ENCODE measurements around the gene ZNF14.
A peak's percentile ranks its signal among the peaks of the same experiment; 100 is the strongest.
"Not testable (repeated sequence)": the region's sequence is repeated elsewhere in the genome, so short reads cannot be mapped to it uniquely, and the experiment has no call there.

The ZNF14 gene

DNA sequence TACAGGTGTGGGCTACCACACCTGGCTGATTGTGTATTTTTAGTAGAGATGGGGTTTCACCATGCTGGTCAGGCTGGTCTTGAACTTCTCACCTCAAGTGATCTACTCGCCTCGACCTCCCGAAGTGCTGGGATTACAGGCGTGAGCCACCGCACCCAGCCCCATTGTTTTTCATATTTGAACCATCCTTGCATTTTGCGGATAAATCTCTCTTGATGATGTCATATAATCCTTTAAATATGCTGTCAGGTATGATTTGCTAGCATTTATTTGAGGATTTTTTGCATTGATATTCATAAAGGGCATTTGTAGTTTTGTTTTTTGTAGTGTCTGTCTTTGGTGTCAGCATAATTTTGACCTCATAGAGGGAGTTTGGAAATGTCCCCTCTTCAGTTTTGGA is 58.6 kb downstream of the ZNF14 start:
- Histone ChIP-seq H3K9me3 (ENCODE audit: control insufficient read depth, insufficient read depth, low read length) (peaks cover 31% of the 10 kb centered on the region; the same call in 1 of the 2 replicates), H3K27ac (ENCODE audit: low read depth, low read length) (no peak overlapping the region), H3K27me3 (ENCODE audit: control insufficient read depth, low read length) (no peaks in the 10 kb centered on the region), H3K79me2 (ENCODE audit: control insufficient read depth, low read length) (peaks cover 90% of the 10 kb centered on the region), H3K9me2 (replicated peaks; ENCODE audit: control insufficient read depth, low read length) (no peaks in the 10 kb centered on the region), H3F3A (ENCODE audit: control insufficient read depth, insufficient read depth) (no peaks in the 10 kb centered on the region), H4K20me1 (ENCODE audit: control insufficient read depth, insufficient read depth, low read depth, low read length) (no peaks in the 10 kb centered on the region), H3K4me2 (ENCODE audit: low read length) (no peak overlapping the region), H3K36me3 (ENCODE audit: control insufficient read depth, low read length) (peaks cover 96% of the 10 kb centered on the region), H3K4me1 (ENCODE audit: control insufficient read depth, low read length) (peaks cover 14% of the 10 kb centered on the region), H3K4me3 (ENCODE audit: low read length) (no peak overlapping the region; the same call in 1 of the 2 replicates)
- TF ChIP-seq EZH2phosphoT487 (IDR thresholded peaks at IDR 0.05; ENCODE audit: borderline replicate concordance, low read length), result no peak

DNA sequence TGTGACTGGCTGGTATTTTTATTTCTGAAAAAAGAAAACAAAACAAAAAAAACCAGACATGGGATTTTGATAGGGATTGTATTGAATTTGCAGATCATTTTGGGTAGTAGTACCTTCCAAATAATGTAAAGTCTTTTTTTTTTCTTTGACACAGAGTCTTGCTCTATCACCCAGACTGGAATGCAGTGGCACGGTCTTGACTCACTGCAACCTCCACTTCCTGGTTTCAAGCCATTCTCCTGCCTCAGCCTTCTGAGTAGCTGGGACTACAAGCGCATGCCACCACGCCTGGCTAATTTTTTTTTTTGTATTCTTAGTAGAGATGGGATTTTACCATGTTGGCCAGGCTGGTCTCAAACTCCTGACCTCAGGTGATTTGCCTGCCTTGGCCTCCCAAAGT is 60.1 kb downstream of the ZNF14 start:
- no peak overlapping the region for H3K4me2 ChIP-seq (ENCODE audit: low read length)
- no peak overlapping the region for H3K27ac ChIP-seq (ENCODE audit: low read depth, low read length)
- peaks cover 2% of the 10 kb centered on the region for H3F3A ChIP-seq (ENCODE audit: control insufficient read depth, insufficient read depth)
- no peaks in the 10 kb centered on the region for H3K27me3 ChIP-seq (ENCODE audit: control insufficient read depth, low read length)
- H4K20me1 ChIP-seq (ENCODE audit: control insufficient read depth, insufficient read depth, low read depth, low read length), result no peaks in the 10 kb centered on the region
- peaks cover 30% of the 10 kb centered on the region; the same call in 1 of the 2 replicates for H3K9me3 ChIP-seq (ENCODE audit: control insufficient read depth, insufficient read depth, low read length)
- peaks cover 91% of the 10 kb centered on the region for H3K79me2 ChIP-seq (ENCODE audit: control insufficient read depth, low read length)
- H3K36me3 ChIP-seq (ENCODE audit: control insufficient read depth, low read length), result peaks cover 87% of the 10 kb centered on the region
- H3K9me2 ChIP-seq (replicated peaks; ENCODE audit: control insufficient read depth, low read length), result no peaks in the 10 kb centered on the region
- H3K4me1 ChIP-seq (ENCODE audit: control insufficient read depth, low read length), result peaks cover 16% of the 10 kb centered on the region
- TF ChIP-seq, protein P1, sequence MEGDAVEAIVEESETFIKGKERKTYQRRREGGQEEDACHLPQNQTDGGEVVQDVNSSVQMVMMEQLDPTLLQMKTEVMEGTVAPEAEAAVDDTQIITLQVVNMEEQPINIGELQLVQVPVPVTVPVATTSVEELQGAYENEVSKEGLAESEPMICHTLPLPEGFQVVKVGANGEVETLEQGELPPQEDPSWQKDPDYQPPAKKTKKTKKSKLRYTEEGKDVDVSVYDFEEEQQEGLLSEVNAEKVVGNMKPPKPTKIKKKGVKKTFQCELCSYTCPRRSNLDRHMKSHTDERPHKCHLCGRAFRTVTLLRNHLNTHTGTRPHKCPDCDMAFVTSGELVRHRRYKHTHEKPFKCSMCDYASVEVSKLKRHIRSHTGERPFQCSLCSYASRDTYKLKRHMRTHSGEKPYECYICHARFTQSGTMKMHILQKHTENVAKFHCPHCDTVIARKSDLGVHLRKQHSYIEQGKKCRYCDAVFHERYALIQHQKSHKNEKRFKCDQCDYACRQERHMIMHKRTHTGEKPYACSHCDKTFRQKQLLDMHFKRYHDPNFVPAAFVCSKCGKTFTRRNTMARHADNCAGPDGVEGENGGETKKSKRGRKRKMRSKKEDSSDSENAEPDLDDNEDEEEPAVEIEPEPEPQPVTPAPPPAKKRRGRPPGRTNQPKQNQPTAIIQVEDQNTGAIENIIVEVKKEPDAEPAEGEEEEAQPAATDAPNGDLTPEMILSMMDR (IDR thresholded peaks at IDR 0.05; ENCODE audit: low read depth, low read length, poor library complexity, severe bottlenecking), result no peak
- TF ChIP-seq EZH2phosphoT487 (IDR thresholded peaks at IDR 0.05; ENCODE audit: borderline replicate concordance, low read length), result no peak
- no peak overlapping the region for H3K4me3 ChIP-seq (ENCODE audit: low read length)

DNA sequence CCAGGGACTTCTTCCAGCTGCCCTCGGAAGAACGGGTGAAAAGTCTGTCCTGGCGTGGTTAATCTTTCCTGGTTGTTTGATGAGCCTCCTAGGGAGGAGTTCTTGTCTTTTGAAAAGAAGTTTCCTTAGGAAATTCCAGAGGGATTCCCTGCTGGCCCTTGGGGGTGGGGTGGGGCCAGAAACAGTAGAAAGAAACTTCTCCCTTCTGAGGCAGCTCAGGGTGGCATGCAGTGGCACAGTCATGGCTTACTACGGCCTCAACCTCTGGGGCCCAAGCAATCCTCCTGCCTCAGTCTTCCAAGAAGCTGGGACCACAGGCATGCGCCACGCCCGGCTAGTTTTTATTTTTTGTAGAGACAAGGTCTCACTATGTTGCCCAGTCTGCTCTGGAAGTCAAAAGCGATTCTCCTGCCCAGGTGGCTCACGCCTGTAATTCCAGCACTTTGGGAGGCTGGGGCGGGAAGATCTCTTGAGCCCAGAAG is 62.8 kb downstream of the ZNF14 start:
- H3K4me2 ChIP-seq (ENCODE audit: low read length), result peak overlapping the region; percentile 74
- peak overlapping the region; percentile 91 for H3K4me3 ChIP-seq (ENCODE audit: low read length)
- peaks cover 41% of the 10 kb centered on the region for H3K4me1 ChIP-seq (ENCODE audit: control insufficient read depth, low read length)
- no peaks in the 10 kb centered on the region for H4K20me1 ChIP-seq (ENCODE audit: control insufficient read depth, insufficient read depth, low read depth, low read length)
- H3F3A ChIP-seq (ENCODE audit: control insufficient read depth, insufficient read depth), result peaks cover 12% of the 10 kb centered on the region
- peaks cover 17% of the 10 kb centered on the region; the same call in 1 of the 2 replicates for H3K9me3 ChIP-seq (ENCODE audit: control insufficient read depth, insufficient read depth, low read length)
- no peak for TF ChIP-seq EZH2phosphoT487 (IDR thresholded peaks at IDR 0.05; ENCODE audit: borderline replicate concordance, low read length)
- peak overlapping the region; percentile 96 for H3K27ac ChIP-seq (ENCODE audit: low read depth, low read length)
- peaks cover 61% of the 10 kb centered on the region for H3K36me3 ChIP-seq (ENCODE audit: control insufficient read depth, low read length)
- peaks cover 82% of the 10 kb centered on the region for H3K79me2 ChIP-seq (ENCODE audit: control insufficient read depth, low read length)
- H3K27me3 ChIP-seq (ENCODE audit: control insufficient read depth, low read length), result no peaks in the 10 kb centered on the region
- no peaks in the 10 kb centered on the region for H3K9me2 ChIP-seq (replicated peaks; ENCODE audit: control insufficient read depth, low read length)

DNA sequence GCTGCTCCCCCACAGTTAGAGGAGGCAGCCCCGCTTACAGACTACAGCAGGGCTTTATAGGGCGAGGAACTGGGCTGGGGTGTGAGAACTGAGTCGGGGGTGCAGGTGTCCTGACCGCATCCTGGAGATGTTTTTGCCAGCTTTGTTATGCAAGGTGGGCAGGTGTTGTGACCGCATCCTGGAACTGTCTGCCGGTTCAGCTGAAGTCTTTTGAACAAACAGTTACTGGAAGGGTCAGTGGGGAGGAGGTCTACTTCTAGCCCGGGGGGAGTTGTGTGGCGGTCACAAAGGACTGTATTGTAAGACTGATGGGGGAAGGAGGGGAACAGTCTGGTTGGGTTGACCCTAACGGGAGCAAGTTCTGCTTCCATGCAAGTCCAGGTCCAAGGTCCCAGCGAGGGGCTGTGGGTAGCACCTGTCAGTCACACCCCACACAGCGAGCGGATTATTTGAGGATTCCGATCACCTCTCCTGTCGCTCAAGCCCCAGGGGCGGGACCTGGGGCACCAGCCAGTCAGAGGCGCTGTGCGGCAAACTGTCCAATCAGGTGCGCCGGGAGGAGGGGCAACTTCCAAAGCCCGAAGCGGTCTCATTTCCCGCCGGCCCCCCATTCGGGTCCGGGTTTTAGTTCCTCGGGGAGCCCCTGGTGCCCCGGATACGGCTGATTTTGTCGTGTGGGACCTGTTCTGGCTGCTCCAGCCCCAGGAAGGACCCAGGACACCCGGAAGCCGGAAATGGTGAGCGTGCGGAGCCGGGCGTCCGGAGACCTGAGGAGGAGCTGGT is 64.5 kb downstream of the ZNF14 start, which contains the start of gene ZNF101:
Gene ZNF101 (plus strand): TSS at position 610 of the 783 bp plus-strand sequence. CDS start 125 bp downstream, at position 735.
- peaks cover 45% of the 10 kb centered on the region for H3K36me3 ChIP-seq (ENCODE audit: control insufficient read depth, low read length)
- H3K27me3 ChIP-seq (ENCODE audit: control insufficient read depth, low read length), result no peaks in the 10 kb centered on the region
- H4K20me1 ChIP-seq (ENCODE audit: control insufficient read depth, insufficient read depth, low read depth, low read length), result no peaks in the 10 kb centered on the region
- H3K9me3 ChIP-seq (ENCODE audit: control insufficient read depth, insufficient read depth, low read length), result peaks cover 10% of the 10 kb centered on the region; the same call in 1 of the 2 replicates
- peak within 1 kb of the TSS; percentile 74 for H3K4me2 ChIP-seq (ENCODE audit: low read length)
- peak within 1 kb of the TSS; percentile 96 for H3K27ac ChIP-seq (ENCODE audit: low read depth, low read length)
- H3K79me2 ChIP-seq (ENCODE audit: control insufficient read depth, low read length), result peaks cover 78% of the 10 kb centered on the region
- no peaks in the 10 kb centered on the region for H3K9me2 ChIP-seq (replicated peaks; ENCODE audit: control insufficient read depth, low read length)
- TF ChIP-seq EZH2phosphoT487 (IDR thresholded peaks at IDR 0.05; ENCODE audit: borderline replicate concordance, low read length), result no peak
- TF ChIP-seq, protein P1 (IDR thresholded peaks at IDR 0.05; ENCODE audit: low read depth, low read length, poor library complexity, severe bottlenecking), result no peak
- H3K4me1 ChIP-seq (ENCODE audit: control insufficient read depth, low read length), result peaks cover 46% of the 10 kb centered on the region
- H3K4me3 ChIP-seq (ENCODE audit: low read length), result peak within 1 kb of the TSS; percentile 91
- peaks cover 12% of the 10 kb centered on the region for H3F3A ChIP-seq (ENCODE audit: control insufficient read depth, insufficient read depth)

DNA sequence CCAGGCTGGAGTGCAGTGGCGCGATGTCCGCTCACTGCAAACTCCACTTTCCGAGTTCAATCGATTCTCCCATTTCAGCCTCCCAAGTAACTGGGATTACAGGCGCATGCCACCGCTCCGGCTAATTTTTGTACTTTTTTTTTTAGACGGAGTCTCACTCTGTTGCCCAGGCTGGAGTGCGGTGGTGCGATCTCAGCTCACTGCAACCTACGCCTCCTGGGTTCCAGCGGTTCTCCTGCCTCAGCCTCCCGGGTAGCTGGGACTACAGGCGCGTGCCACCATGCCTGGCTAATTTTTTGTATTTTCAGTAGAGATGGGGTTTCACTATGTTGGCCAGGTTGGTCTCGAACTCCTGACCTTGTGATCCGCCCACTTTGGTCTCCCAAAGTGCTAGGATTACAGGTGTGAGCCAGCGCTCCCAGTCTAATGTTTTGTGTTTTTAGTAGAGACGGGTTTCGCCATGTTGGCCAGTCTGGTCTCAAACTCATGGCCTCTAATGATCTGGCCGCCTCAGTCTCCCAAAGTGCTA is 67.4 kb downstream of the ZNF14 start:
- peak overlapping the region; percentile 96 for H3K27ac ChIP-seq (ENCODE audit: low read depth, low read length)
- H3K79me2 ChIP-seq (ENCODE audit: control insufficient read depth, low read length), result peaks cover 78% of the 10 kb centered on the region
- H4K20me1 ChIP-seq (ENCODE audit: control insufficient read depth, insufficient read depth, low read depth, low read length); H3K27me3 ChIP-seq (ENCODE audit: control insufficient read depth, low read length); H3K9me3 ChIP-seq (ENCODE audit: control insufficient read depth, insufficient read depth, low read length); H3K9me2 ChIP-seq (replicated peaks; ENCODE audit: control insufficient read depth, low read length): not testable (repeated sequence)
- peak overlapping the region; percentile 91 for H3K4me3 ChIP-seq (ENCODE audit: low read length)
- H3K36me3 ChIP-seq (ENCODE audit: control insufficient read depth, low read length), result peaks cover 42% of the 10 kb centered on the region
- peaks cover 24% of the 10 kb centered on the region for H3F3A ChIP-seq (ENCODE audit: control insufficient read depth, insufficient read depth)
- H3K4me1 ChIP-seq (ENCODE audit: control insufficient read depth, low read length), result peaks cover 59% of the 10 kb centered on the region
- peak overlapping the region; percentile 74 for H3K4me2 ChIP-seq (ENCODE audit: low read length)

Measured in DOHH2 (cell line).